ENCODE results near the gene ILDR1.

The ILDR1 gene

DNA sequence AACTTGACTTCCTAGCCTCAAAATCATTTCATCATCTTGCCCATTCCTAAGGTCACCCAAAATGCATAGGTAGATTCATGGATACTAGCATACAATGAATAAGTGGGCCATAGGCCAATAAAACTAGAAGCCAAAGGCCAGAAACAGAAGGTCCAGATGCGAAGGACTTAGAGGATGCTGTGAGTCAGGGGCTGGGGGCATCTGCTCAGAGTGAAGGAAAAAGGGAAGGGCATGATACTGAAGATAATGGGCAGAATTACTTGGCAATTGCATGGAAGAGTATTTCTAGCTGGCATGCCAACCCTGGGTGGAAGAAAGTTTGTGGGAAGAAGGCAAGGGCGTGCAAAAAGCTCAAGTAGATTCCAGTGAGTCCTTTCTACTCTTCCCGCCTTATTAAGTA, 27.5 kb downstream of the ILDR1 start:
- DNase-seq (ENCODE audit: low read depth in 2 of 2) = no peak

DNA sequence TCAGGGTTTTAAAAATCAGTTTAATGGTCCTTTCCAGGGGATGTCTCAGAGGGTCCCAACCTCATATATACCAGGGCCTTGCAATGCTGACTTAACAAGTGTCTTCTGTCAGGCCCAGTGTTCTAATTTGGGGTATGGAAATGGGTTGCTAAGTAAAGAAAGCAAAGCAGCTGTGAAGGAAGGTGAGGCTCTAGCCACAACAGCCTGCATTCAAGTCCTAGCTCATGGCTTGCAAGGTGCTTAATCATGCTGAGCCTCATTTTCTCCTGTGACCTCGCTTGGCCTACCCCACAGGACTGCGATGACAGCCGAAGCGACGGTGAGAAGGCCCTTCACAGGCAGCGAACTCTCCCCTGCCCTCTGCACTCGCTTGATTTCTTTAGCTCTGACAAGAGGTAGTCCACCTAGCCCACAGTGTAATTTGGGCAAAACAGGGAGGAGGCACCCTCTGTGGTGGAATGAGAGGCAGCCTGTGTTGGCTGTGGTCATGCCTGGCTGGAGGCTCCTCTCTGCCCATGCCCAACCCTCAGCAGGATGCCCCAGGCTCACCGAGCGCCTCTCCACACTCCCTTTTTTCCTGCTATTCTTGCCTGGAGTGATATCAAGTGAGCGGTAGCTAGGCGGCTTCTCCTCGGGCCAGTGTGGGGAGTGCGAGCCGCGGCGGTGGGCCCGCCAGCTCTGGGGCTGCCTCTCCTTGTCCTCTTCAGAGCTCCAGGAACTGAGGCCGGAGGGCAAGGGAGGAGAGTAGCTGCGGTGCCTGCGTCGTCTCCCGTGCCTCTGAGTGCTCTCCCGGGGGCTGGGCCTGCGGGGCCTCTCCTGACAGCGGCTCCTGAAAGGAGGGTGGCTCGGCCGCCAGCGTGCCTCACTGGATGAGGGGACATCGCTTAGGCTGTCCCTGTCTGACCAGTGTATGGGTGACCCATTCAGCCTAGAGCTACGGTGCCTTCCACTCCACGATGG, 29.2 kb downstream of the ILDR1 start:
- DNase-seq (ENCODE audit: low read depth in 2 of 2) = no peak

GRCh38 chr3:121989943-121990342, 32.1 kb downstream of the ILDR1 start:
- DNase-seq (ENCODE audit: low read depth in 2 of 2) = no peak

- no peak for DNase-seq (ENCODE audit: low read depth in 2 of 2)
Measured at GRCh38 chr3:121988146-121988545, 33.9 kb downstream of the ILDR1 start.

- DNase-seq (ENCODE audit: low read depth in 2 of 2) = no peak
Measured at GRCh38 chr3:121985846-121986245, 36.2 kb downstream of the ILDR1 start.

DNA sequence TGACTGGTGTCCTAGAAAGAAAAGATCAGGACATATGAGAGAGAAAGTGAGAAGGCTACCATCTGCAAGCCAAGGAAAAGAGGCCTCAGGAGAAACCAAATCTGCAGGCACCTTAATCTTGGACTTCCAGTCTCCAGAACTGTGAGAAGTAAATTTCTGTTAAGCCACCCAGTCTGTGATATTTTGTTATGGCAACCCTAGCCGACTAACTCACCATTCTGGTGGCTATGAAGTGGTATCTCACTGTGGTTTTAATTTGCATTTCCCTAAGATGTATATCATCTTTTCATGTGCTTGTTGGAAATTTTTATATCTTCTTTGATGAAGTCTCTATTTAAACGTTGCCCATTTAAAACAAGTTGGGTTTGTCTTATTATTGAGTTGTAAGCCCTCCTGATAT, 40.6 kb downstream of the ILDR1 start:
- no peak for DNase-seq (ENCODE audit: low read depth in 2 of 2)

DNA sequence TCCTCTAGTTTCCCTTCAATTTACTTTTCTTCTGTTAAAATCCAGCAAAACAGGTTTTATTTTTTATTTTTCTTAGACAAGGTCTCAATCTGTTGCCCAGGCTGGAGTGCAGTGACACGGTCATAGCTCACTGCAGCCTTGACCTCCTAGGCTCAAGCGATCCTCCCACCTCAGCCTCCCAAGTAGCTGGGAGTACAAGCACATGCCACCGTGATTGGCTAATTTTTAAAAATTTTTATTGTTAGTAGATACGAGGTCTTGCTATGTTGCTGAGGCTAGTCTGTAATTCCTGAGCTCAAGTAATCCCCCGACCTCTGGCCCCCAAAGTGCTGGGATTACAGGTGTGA, 41.6 kb downstream of the ILDR1 start:
- no peak for DNase-seq (ENCODE audit: low read depth in 2 of 2)

DNA sequence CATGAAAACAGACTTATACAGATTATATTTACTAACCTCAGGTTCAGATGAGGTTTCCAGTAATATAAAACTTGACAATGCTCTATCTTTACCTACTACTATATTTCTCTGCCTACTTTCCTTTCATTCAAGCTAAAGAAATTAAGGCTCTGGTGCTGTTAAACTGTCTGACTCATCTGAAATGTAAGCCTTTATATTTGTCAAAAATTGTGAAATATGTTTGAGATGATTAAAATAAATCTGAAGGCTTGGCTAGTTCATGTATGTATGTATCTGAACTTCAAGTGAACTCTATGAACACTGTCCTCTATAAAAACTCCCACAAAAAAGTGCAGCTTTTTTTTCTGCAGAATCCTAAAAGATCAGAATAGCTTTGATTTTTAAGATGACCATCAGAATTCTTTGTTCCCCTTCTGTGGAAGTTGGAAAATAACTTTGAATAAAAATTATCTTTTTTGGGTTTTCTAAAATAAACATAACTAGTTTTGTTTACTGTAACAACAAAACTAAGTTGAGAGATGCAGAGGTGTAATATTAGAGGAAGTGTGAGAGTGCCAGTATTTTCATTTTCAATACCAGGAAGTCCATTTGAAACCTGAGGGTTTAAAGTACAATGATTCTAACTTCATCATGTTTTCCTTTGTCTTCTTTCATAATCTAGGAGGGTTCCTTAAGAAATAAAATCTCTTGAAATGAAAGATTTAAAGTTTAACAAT, 42.2 kb downstream of the ILDR1 start:
- no peak for DNase-seq (ENCODE audit: low read depth in 2 of 2)

GRCh38 chr3:121979246-121979645, 42.8 kb downstream of the ILDR1 start:
- DNase-seq (ENCODE audit: low read depth in 2 of 2) = no peak

- DNase-seq (ENCODE audit: low read depth in 2 of 2) = no peak
Measured at GRCh38 chr3:121976727-121977126, 45.3 kb downstream of the ILDR1 start.

DNA sequence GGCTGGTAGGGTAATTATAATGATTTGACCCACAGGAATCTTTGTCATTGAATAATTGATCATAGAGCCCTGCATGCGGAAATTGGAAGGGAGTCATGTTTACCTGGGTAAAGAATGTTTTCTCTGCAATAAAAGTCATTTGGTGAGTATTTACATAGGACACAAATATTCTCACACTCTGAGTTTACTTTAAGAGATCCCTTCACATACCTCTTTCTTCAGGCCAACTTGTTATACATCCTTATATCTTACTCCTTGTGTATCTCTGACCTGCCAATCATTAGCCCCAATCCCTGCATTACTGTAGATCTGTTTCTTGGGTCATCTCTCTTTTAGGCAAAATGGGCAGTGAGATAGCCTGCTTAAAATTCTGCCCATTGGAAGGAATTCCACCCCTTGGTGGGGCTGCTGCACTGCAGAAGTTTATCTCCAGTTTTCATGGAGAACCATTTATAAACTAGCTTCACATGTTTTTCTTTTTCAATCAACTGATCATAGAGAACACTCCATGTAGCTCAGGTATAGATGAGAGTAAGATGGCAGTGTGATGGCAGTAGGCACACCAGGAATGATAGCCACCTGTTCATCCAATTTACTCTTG, 46.2 kb downstream of the ILDR1 start:
- DNase-seq (ENCODE audit: low read depth in 2 of 2) = no peak

DNA sequence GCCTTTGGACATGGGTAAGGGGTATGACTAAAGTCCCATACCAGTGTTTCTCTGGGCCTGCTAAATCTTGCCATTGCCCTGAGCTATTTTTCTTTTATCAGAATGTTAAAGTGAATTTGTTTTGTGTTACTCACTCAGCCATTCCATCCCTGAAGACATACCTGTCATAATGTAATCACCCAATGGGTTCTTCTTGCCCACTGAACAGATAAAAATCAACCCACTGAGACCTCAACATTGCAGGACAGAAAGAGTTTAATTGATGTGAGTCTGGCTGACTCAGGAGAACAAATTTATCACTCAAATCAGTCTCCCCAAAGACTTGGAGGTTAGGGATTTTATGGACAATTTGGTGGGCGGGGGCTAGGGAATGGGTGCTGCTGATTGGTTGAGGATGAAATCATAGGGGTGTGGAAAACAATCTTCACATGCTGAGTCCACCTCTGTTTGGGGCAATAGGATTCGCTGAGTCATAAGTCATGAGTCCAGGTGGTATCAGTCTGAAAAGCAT, 47.4 kb downstream of the ILDR1 start:
- DNase-seq (ENCODE audit: low read depth in 2 of 2) = no peak

- no peak for DNase-seq (ENCODE audit: low read depth in 2 of 2)
Measured at GRCh38 chr3:121970047-121970446, 52.0 kb downstream of the ILDR1 start.

- no peak for DNase-seq (ENCODE audit: low read depth in 2 of 2)
Measured at GRCh38 chr3:121969631-121970030, 52.4 kb downstream of the ILDR1 start.

DNA sequence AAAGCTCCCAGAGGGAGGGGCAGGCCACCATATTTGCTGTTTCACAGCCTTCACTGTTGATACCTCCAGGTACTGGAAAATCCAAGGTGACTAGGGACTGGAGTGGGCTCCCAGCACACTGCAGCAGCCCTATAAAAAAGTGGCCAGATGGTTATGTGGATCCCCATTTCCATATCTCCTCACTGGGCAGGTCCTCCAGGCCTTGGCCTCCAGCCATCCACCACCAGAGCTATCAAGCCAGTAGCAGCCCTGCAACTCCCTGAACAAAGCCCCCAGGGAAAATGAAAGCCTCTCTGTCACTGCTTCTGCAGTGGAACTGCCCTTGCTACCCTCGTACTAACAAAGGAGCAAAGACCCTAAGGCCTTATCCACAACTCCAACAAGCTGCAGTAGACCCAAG, 58.4 kb downstream of the ILDR1 start:
- DNase-seq (ENCODE audit: low read depth in 2 of 2) = no peak

DNA sequence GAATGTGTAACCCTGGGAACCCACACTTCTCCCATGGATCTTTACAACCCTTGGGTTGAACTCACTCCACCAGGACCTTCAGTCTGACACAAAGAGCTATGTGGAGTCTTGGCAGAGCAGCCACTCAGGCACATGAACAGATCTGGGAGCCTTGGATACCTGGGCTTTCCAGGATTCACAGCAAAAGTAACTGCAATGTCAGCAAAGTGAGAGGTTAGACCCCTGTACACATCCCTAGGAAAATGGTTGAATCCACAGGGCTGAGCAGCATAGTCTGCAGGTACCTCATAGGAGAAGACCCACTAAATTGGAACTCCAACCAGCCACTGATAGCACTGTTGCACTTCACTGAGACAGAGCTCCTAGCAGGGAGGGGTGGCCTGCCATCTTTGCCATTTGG, 59.6 kb downstream of the ILDR1 start:
- DNase-seq (ENCODE audit: low read depth in 2 of 2) = no peak

DNA sequence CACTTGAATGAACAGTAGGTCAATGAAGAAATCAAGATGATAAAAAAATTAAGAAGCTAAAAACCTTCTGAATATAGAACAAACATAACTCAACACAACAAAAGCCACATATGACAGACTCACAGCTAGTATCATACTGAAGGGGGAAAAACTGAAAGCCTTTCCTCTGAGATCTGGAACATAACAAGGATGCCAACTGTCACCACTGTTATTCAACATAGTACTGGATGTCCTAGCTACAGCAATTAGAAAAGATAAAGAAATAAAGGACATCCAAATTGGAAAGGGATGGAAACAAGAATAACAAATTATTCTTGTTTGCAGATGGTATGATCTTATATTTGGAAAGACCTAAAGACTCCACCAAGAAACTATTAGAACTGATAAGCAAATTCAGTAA, 60.8 kb downstream of the ILDR1 start:
- DNase-seq (ENCODE audit: low read depth in 2 of 2) = no peak

DNA sequence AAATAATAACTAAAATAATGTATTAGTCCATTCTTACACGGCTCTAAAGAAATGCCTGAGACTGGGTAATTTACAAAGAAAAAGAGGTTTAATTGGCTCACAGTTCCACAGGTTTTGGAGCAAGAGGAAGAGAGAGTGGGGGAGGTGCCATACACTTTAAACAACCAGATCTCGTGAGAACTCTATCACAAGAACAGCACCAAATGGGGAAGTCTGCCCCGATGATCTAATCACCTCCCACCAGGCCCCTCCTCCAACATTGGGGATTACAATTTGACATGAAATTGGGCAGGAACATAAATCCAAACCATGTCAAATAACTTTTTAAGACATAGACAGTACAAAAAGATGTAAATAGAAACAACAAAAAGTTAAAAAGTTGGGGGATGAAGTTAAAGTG, 63.2 kb downstream of the ILDR1 start:
- DNase-seq (ENCODE audit: low read depth in 2 of 2) = no peak

- no peak for DNase-seq (ENCODE audit: low read depth in 2 of 2)
Measured at GRCh38 chr3:121957674-121958415, 64.2 kb downstream of the ILDR1 start.

- DNase-seq (ENCODE audit: low read depth in 2 of 2) = no peak
Measured at GRCh38 chr3:121956363-121956762, 65.7 kb downstream of the ILDR1 start.

DNA sequence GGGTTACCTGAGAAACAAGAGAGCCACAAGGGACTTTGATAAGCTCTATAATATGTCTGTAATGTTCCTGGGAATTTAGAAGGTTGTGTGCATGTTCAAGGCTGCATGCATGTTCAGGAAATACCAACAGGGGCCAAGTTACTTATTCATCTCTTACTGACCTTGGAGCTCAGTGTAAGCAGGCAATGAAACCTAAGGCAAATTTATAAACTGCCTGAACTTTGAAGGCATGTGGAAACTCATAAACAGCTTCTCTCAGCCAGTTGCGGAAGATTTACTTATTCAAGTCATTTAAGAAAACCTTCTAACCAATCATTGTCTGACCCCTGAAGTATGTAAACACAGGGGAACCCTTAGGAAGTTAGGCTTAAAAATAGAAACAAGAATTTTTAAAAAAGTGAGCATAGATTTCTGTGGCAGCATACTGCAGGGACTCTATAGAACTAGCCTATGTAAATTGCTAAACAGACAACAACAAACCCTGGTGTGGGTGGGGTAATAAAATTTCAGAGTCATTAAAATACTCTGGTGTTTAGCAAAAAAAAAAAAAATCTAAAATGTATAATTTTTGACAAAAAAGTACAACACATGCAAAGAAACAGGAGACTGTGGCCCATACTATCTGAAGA, 70.6 kb downstream of the ILDR1 start:
- no peak for DNase-seq (ENCODE audit: low read depth in 2 of 2)
